Activated naive CD4-positive, alpha-beta T cell (primary cell): Measurements from ENCODE around the gene NCOA6.
"Not testable (repeated sequence)": the region's sequence is repeated elsewhere in the genome, so short reads cannot be mapped to it uniquely, and the experiment has no call there.

Experiments
- DNase-seq, 4 experiments: peaks; one replicate each; lab custom pipeline; 2025; lab: John Stamatoyannopoulos, UW

Gene NCOA6

GRCh38 chr20:34774449-34774848 is 51.0 kb downstream of the NCOA6 start:
- no peak for DNase-seq

DNA sequence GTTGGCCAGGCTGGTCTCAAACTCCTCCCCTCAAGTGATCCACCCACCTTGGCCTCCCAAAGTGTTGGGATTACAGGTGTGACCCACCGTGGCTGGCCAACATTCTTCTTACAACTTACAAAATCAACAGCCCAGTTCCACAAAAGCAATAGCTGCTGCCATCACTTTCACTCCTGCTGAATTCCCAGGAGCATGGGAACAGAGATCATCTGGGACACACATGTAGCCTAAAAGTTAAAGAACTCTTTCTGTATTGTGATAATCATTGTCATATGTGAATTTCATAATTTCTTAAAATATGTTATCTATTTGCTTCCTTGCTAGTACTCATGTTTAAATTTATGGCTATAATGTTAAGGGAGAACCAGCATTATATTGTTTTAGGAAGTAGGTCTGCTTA is 51.7 kb downstream of the NCOA6 start:
- DNase-seq: no peak

DNA sequence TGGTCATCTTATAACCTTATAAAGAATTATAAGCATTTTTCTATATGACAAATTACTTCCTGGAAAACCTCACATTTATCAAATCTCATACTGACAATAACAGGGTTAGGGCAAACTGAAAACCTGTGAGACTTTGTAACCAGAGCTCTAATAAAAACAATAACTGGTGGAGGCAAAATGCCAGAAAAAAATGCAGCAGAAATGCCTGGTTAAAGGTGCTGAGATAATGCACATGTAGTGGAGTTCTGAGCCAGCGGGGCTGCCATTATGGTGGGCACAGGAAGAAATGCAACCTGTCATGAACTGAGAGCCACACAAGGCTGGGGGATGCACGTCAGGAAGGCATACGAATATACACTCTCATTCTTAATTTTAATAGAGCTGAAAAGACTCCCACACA is 53.0 kb downstream of the NCOA6 start:
- DNase-seq: no peak

- no peak for DNase-seq
Measured at GRCh38 chr20:34771680-34772081, 53.8 kb downstream of the NCOA6 start.

DNA sequence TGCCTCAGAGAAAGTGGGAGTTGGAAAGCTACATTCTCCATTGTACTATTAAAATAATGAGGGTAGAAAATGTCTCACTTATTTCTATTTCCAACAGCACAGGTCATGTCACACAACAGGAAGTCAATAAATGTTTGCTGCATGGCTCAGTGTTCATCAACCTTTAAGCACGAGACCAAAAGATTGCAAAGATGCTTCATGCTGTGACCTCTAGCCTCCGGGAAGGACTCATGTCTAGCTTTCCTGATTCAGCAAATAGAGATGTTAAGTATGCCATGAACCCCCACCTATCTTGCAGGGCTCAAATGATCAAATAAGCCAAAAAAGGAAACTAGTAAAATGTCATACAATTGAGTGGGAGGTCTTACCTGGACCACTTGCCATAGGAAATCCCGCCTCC is 57.4 kb downstream of the NCOA6 start:
- DNase-seq: no peak

- no peak for DNase-seq
Measured at GRCh38 chr20:34762031-34762555, 63.4 kb downstream of the NCOA6 start.

GRCh38 chr20:34755367-34755766 is 70.1 kb downstream of the NCOA6 start:
- no peak for DNase-seq

DNA sequence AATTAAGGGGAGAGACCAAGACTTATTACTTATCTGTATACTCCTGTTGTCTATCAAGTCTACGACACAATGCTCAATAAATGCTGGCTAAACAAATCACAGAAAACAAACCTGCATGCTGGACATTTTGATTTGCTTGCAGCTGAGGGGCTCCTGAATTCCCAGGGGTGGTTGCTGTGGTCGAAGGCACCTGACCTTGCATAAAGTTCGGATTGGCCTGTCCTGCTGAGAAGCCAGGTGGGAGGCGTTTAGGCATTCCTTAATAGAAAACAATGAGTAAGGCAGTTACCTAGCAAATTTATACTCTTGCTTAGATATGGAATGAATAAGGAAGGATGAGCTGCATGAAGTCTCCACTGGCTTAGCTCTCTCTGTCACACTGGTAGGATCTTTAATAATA is 70.8 kb downstream of the NCOA6 start:
- no peak for DNase-seq

- no peak for DNase-seq
Measured at GRCh38 chr20:34753706-34754461, 71.6 kb downstream of the NCOA6 start.

GRCh38 chr20:34751453-34751852 is 74.0 kb downstream of the NCOA6 start:
- DNase-seq: no peak

DNA sequence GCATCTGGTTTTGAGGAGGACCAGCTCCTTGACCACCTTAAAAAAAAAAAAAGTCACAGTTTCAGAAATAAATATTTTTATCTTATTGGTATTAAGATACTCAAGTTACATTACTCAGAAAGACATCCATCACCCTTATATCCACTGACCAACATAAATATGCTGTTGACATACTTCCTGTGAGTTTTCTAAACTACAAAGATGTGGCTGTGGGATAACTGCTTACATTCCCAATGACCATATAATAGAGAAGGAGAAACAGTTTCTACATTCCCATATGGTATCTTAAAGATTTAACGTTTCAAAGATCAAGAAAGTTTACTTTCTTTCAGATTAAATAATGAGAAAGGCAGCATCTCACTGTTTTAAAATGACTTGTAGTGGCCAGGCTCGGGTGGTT is 75.0 kb downstream of the NCOA6 start:
- DNase-seq: no peak

DNA sequence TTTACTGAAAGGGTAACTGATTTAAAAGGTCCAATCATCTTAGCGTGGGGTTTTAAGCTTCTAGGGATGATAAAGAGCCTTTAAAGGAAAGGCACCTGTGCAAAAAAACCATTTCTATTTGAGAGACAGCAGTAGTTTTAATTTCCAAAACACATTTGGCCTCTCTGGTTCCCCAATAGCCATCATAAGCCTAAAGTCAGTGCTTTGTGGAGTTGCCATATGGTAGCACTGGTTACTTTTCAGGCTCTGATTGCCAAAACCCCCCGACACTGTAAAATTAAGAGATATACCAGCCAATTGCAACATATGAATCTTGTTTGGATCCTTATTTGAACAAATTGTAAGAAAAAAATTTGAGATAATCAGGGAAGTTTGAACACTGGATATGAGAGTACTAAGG is 76.7 kb downstream of the NCOA6 start:
- DNase-seq: no peak

- no peak for DNase-seq
Measured at GRCh38 chr20:34747479-34747878, 78.0 kb downstream of the NCOA6 start.

DNA sequence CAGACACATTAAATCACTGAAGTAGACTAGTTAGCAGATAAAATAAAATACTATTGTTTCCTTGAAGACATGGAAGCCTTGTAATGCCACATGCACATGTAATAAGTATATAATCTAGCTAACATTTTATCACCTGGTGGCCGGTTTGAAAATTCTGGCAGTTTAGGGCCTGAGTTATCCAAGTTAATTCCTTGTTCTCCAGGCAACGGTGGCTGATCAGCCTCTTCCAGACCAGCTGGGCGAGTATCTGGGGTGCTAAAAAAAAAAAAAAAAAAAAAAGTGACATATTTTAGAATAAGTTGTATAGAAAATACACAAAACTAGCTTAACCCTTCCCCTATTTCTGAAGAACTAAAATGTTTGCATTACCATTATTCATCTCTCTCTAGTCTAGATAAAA is 78.8 kb downstream of the NCOA6 start:
- no peak for DNase-seq

DNA sequence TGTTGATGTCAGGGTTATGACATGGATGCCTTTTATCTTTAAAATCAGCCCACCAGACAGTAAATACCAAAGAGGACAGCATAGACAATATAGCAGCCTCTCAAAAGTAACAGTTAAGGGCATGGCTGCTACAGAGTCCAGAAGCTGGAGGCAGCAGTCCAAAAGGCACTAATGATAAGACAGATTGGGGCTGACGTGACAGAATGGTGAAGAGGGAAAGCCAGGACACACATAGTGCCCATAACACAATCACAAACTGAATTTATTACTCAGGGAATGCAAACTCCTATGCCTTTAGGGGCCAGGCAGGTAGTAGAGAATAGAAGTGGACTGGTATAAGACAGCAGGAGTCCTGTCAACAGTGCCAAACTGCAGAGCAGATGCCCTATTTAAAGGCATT is 80.6 kb downstream of the NCOA6 start:
- DNase-seq: no peak

- DNase-seq: no peak
Measured at GRCh38 chr20:34744340-34744739, 81.1 kb downstream of the NCOA6 start.

GRCh38 chr20:34743039-34743438 is 82.4 kb downstream of the NCOA6 start:
- no peak for DNase-seq

GRCh38 chr20:34736106-34736735 is 89.2 kb downstream of the NCOA6 start:
- DNase-seq: no peak

DNA sequence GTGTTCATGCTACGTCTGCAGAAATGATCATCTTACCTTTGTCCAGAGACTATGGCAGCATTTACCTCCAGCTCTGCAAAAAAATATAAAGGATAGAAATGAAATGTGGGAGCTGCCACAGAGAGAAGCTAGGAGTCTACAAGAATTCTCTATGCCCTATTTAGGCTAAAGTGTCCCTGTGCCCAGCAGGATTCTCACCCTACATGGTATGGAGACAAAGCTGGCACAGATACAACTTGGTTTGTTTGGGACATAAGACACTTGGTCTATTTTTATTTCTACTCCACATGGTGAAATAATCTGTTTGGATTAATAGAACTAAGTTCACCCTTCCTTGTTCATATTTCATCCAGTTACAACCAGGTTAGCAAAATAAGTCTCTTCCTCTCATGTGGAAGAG is 92.9 kb downstream of the NCOA6 start:
- no peak for DNase-seq

DNA sequence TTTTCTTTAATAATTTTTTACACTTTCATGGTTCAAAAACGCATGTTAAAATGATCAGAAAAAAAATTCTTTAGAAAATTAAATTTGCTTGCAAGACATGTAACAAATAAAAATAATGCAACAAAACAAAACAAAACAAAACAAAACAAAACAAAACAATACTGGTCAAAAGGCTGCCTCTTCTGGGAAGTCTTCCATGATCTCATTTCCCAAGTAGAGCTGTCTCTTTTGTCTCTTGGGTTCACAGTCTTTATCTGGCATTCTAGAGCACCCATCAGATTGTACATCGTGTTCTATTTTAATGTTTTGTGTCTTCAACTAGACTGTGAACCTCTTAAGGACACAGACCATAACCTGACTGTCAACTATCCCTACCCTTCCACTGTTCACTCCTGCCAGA is 96.0 kb downstream of the NCOA6 start:
- DNase-seq: no peak

DNA sequence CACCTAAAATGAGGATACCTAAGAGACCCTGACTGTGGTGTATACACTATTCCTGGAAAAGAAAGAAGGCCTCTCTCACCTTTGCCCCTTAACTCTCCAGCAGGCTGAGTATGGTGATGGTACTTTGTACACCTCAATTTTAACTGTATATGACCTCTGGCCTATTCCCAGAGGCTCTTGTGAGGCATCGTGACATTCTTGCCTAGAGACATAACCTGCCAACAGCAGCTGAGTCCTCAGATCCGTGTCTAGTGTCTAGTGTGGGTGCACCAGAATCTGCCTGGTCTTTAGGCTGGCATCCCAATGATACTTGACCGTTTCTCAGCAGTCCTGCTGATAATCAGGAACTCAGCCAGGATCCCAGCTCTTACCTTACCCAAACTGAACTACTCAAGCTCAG is 101.3 kb downstream of the NCOA6 start:
- no peak for DNase-seq

GRCh38 chr20:34722560-34722959 is 102.9 kb downstream of the NCOA6 start:
- not testable (repeated sequence) for DNase-seq

GRCh38 chr20:34720266-34720665 is 105.2 kb downstream of the NCOA6 start:
- no peak for DNase-seq
